Nephron progenitor cell (in vitro differentiated cells): ENCODE measurements around the gene HEATR1.
A peak's percentile ranks its signal among the peaks of the same experiment; 100 is the strongest.

Experiments
- DNase-seq: peaks from one replicate; pipeline ENCODE4 v3.0.0; 2021
- H3K27ac Mint-ChIP-seq: 2 replicates; pipeline ENCODE4 v1.8.0; 2021; ENCODE audit warnings: mild to moderate bottlenecking, moderate library complexity, mixed read lengths
- H3K27me3 Mint-ChIP-seq: 2 replicates; pipeline ENCODE4 v1.8.0; 2021; ENCODE audit warnings: mild to moderate bottlenecking, low read depth, mixed read lengths; ENCODE audit not compliant: poor library complexity
- H3K36me3 Mint-ChIP-seq: 2 replicates; pipeline ENCODE4 v1.8.0; 2021; ENCODE audit warnings: low read depth, mixed read lengths
- H3K4me1 Mint-ChIP-seq: 2 replicates; pipeline ENCODE4 v1.8.0; 2021; ENCODE audit warnings: mixed read lengths
- H3K4me3 Mint-ChIP-seq: 2 replicates; pipeline ENCODE4 v1.8.0; 2021; ENCODE audit warnings: mild to moderate bottlenecking, moderate library complexity, mixed read lengths
- H3K9me3 Mint-ChIP-seq: 2 replicates; pipeline ENCODE4 v1.8.0; 2021; ENCODE audit warnings: mild to moderate bottlenecking, moderate library complexity, mixed read lengths
- CTCF ChIP-seq: fragments of 200-600 bp; sonication (generic); IDR thresholded peaks from 2 replicates; pipeline ENCODE4 v1.5.0; 2021; ENCODE audit warnings: antibody characterized with exemption

HEATR1 gene

GRCh38 chr1:236543065-236543669 lies 61.1 kb downstream of the HEATR1 start:
- peaks cover 5% of the 10 kb centered on the region for H3K4me1 Mint-ChIP-seq
- H3K27ac Mint-ChIP-seq, result peak overlapping the region; percentile 73
- peak; percentile 32 for TF ChIP-seq CTCF
- H3K4me3 Mint-ChIP-seq, result no peak overlapping the region
- peak; percentile 21 for DNase-seq
- H3K9me3 Mint-ChIP-seq, result no peaks in the 10 kb centered on the region
- H3K27me3 Mint-ChIP-seq, result no peaks in the 10 kb centered on the region
- H3K36me3 Mint-ChIP-seq, result peaks cover 60% of the 10 kb centered on the region

- Mint-ChIP-seq H3K27me3 (no peaks in the 10 kb centered on the region), H3K4me3 (no peak overlapping the region), H3K4me1 (peaks cover 5% of the 10 kb centered on the region), H3K36me3 (peaks cover 55% of the 10 kb centered on the region), H3K27ac (no peak overlapping the region), H3K9me3 (no peaks in the 10 kb centered on the region)
- TF ChIP-seq CTCF, result no peak
- DNase-seq, result no peak
These were observed 62.6 kb downstream of the HEATR1 start for GRCh38 chr1:236541710-236542109.

GRCh38 chr1:236540813-236541465 lies 63.4 kb downstream of the HEATR1 start:
- Mint-ChIP-seq H3K4me3 (no peak overlapping the region), H3K27me3 (no peaks in the 10 kb centered on the region), H3K27ac (no peak overlapping the region), H3K4me1 (peaks cover 5% of the 10 kb centered on the region), H3K36me3 (peaks cover 56% of the 10 kb centered on the region), H3K9me3 (no peaks in the 10 kb centered on the region)
- DNase-seq, result no peak
- no peak for TF ChIP-seq CTCF

GRCh38 chr1:236536540-236536939 lies 67.8 kb downstream of the HEATR1 start:
- Mint-ChIP-seq H3K9me3 (no peaks in the 10 kb centered on the region), H3K4me3 (no peak overlapping the region), H3K4me1 (peaks cover 18% of the 10 kb centered on the region), H3K27ac (no peak overlapping the region), H3K36me3 (peaks cover 37% of the 10 kb centered on the region), H3K27me3 (peaks cover 3% of the 10 kb centered on the region)
- TF ChIP-seq CTCF, result no peak
- no peak for DNase-seq

GRCh38 chr1:236535662-236536161 lies 68.6 kb downstream of the HEATR1 start:
- no peak for DNase-seq
- Mint-ChIP-seq H3K36me3 (peaks cover 39% of the 10 kb centered on the region), H3K9me3 (no peaks in the 10 kb centered on the region), H3K27me3 (peaks cover 3% of the 10 kb centered on the region), H3K27ac (no peak overlapping the region), H3K4me1 (peaks cover 20% of the 10 kb centered on the region), H3K4me3 (no peak overlapping the region)
- no peak for TF ChIP-seq CTCF

- peaks cover 20% of the 10 kb centered on the region for H3K4me1 Mint-ChIP-seq
- peaks cover 3% of the 10 kb centered on the region for H3K27me3 Mint-ChIP-seq
- H3K9me3 Mint-ChIP-seq, result no peaks in the 10 kb centered on the region
- DNase-seq, result no peak
- no peak overlapping the region for H3K4me3 Mint-ChIP-seq
- TF ChIP-seq CTCF, result no peak
- no peak overlapping the region for H3K27ac Mint-ChIP-seq
- H3K36me3 Mint-ChIP-seq, result peaks cover 34% of the 10 kb centered on the region
These were observed 69.1 kb downstream of the HEATR1 start for GRCh38 chr1:236535190-236535589.
